Testis (tissue), 2 donors: ENCODE data around the gene KIF5C.

ENCODE experiments used
- CTCF ChIP-seq, 3 experiments: fragments of 450-650 bp in 2 of 3; fragments of 200-600 bp in 1 of 3; sonication (generic) in 1 of 3; IDR thresholded peaks; one replicate each; pipeline ENCODE4 v1.5.1; 2016 to 2019; ENCODE audit warnings: antibody characterized with exemption in 3 of 3, mild to moderate bottlenecking in 2 of 3, moderate library complexity in 1 of 3
- POLR2A ChIP-seq: fragments of 450-650 bp; IDR thresholded peaks from one replicate; pipeline ENCODE4 v1.6.1; 2017; ENCODE audit warnings: antibody characterized with exemption, mild to moderate bottlenecking, moderate library complexity

- TF ChIP-seq CTCF (IDR thresholded peaks at IDR 0.05) (no peak), POLR2A (no peak)
Measured at GRCh38 chr2:148829618-148830017, 45.4 kb upstream of the KIF5C start.
